Endometrial microvascular endothelial cells (primary cell): Measurements from ENCODE around the gene KCNAB2. TPM values are rescaled to one million over a fixed set of nuclear protein-coding genes. Genes with fewer than 3 reads are reported as not detected.

Experiments used
- in situ Hi-C: cut with HindIII; loops from 2 replicates; pipeline ENCODE4 v1.10.0; 2017; ENCODE audit warnings: low sequenced_read_pairs, low pct_unique_long_range_greater_than_20kb; ENCODE audit errors: inconsistent ontology term
- total RNA-seq: library from RNA; depleted of rRNA; stranded (reverse); fragments of >200 nt; gene quantifications from one replicate; pipeline ENCODE4 v1.2.3, GENCODE V29; 2015; ENCODE audit errors: inconsistent ontology term

The KCNAB2 gene
- total RNA-seq, 1 donor from 2014 or later: 4.2 TPM

DNA sequence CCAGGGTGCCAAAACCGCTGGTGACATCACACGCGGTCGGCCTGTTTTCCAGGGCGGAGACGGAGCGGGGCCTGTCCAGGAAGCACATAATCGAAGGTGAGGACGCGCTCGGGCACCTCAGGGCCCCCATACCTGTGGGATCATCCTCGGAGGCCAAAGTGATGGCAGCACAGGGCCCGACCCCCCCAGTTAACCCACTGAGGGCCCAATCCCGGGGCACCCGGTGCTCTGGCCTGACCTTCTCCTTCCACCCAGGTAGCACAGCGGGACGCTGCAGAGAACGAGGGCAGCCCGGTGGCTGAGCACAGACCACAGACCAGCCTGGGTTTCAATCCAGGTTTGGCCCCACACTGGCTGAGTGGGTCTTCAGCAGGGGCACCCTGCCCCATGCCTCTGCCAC is 43.3 kb downstream of the KCNAB2 start:
- in situ Hi-C loops: no loop called here

DNA sequence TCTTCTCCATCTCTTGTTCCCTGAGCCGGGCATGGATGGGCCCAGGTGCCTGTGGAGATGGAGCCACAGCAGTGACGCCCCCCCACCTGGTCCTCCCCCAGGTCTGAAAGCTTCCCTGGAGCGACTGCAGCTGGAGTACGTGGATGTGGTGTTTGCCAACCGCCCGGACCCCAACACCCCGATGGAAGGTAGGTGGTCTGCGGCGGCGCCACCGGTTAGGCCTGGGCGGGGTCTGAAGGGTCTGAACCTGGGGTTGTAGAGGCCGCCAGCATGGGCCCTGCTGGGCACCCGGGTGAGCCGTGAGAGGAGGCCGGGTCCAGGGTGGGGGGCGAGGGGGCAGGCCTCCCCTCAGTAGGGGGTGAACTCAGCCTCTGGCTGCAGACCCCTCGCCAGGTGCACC is 44.6 kb downstream of the KCNAB2 start:
- in situ Hi-C loops: no loop called here

DNA sequence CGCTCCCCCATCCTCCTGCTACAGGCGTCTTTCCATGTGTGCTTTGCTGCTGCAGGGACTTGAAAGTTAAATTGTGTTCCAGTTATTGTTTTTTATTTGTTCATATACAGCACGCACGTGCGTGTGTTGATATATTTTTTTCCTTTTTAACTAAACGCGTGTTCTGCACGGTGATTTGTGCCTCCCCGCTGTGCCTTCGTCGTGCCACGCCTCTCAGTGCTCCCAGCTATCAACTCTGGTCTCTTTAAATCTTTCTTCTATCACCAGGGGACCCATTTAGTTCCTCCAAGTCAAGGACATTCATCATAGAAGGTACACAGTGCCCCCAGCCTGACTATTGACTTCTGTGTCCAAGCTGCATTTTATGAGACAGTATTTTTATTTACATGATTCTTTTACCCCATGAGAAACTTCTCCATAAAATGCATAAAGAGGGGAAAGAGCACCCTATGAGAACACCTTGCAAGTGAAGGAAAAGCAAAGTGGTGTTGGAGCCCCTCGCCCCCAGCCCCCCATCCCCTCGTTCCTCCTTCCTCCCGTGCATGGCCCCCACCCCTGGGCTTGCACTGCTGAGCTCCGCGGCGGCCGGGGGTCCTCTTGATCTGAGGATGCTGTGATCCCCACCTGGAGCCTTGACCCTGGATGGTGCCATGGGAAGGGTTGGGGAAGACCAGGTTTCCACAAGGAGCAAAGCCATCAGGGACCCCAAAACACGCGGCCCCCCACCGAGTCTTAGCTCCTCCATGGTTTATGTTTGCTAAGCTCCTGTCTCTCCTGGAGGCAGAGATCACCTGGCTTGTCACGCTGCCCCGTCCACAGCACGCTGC is 45.5 kb downstream of the KCNAB2 start:
- in situ Hi-C loops: no loop called here

DNA sequence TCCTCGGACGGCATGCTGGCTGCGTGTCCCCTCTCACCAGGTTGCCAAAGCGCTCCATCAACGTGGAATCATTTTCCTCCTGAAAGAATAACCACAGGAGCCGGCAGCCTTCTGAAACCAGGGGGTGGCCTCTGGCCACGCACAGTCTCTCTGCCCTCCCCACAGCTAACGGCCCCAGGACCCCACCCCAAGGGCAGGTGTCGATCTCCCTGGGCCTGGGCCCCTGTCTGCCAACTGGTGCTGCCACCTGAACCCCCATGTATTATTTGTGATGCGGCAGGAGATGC is 46.1 kb downstream of the KCNAB2 start:
- in situ Hi-C loops: no loop called here

DNA sequence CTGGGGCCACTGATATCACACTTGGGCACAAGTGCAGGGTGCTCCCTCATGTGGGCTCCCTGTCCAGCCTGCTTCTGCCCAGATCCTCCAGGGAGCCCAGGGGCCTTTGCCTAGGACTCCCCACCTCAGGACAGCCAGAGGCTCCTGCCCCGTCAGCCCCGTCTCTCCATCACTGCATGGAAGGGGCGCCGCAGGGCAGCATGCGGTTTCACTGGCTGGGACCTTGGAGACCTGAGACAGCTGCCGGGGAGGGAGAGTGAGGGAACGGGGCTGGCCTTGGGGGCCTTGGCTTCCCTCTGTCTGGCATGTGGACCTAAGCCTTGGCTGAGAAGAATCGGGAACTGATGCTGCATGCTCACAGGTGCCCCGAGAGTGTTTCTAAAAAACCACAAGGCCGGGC is 46.5 kb downstream of the KCNAB2 start:
- in situ Hi-C loops: no loop called here

DNA sequence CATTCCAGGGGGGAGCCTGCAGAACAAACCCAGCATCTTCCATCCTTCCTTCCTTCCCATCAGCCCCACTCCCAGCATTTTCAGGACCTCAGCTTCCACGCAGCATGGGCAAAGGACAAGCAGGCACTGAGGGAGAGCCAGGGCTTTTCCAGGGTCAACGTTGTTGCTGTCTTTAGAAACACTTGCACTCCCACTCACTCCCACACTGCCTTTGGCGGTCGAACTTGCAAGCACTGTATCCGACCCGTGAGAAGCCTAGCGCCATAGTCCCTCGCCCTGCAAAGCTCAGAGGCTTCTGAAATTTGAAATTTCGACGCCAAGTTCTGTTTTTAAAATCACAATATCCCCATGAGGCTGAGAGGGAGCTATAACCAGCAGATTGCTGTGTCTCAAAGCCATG is 47.4 kb downstream of the KCNAB2 start:
- in situ Hi-C loops: no loop called here

DNA sequence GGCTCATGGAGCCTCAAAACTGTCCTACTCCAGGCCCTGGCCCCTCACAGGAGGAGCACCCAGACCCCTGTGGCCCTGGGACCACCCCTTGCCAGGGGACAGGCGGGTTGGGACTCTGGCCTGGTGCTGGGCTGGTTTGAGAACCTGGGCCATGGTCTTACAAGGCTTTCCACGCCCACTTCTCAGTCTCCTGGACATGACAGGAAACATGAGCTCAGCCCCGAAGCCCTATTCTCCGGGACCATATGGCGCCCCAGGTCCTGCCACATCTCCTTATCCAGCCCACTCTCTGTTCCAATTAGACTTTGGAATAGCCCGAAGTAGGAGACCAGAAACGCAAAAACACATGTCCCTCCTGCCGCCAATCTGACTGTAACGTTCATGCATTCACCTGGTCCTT is 47.9 kb downstream of the KCNAB2 start:
- in situ Hi-C loops: no loop called here

DNA sequence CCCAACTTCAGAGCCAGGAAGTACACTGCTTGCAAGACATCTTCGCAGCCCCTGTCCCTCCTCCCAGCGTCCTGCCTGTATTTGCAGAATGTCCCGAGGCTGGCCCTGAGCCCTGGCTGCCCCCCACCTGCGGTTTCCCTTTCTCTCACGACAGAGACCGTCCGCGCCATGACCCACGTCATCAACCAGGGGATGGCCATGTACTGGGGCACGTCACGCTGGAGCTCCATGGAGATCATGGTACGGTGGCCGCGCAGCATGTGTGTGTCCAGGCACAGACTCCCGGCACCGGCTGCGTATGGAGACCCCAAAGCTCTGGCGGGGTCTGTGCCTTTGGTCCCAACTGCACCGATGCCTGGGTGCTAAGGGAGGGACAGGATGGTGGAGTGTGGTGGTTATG is 48.6 kb downstream of the KCNAB2 start:
- in situ Hi-C loops: no loop called here

DNA sequence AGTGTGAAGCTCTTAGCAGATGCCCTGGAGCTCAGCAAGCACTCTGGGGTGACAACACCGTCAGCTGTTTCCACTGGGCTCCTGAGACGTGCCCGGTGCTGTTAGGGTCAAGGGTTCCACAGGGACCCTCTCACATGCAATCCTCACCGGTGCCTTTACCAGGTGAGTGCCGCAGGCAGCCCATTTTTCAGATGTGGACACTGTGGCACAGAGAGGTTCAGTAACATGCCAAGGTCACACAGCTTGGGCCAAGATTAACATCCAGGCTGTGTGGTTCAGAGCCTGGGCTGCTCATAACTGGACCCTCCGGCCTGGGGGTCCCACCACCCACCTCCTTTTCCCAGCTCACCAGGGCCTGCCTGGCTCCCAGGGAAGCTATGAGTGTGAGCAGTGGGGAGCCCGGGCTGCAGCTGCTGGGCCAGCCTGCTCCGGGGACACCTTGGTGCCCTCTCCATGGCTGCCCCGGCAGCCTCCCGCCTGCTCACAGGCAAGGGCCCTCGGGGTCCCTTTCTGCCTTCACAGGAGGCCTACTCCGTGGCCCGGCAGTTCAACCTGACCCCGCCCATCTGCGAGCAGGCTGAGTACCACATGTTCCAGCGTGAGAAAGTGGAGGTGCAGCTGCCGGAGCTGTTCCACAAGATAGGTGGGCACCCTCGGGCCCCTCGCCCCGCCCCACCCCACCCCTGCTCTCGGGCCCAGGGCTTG is 49.3 kb downstream of the KCNAB2 start:
- in situ Hi-C loops: no loop called here

DNA sequence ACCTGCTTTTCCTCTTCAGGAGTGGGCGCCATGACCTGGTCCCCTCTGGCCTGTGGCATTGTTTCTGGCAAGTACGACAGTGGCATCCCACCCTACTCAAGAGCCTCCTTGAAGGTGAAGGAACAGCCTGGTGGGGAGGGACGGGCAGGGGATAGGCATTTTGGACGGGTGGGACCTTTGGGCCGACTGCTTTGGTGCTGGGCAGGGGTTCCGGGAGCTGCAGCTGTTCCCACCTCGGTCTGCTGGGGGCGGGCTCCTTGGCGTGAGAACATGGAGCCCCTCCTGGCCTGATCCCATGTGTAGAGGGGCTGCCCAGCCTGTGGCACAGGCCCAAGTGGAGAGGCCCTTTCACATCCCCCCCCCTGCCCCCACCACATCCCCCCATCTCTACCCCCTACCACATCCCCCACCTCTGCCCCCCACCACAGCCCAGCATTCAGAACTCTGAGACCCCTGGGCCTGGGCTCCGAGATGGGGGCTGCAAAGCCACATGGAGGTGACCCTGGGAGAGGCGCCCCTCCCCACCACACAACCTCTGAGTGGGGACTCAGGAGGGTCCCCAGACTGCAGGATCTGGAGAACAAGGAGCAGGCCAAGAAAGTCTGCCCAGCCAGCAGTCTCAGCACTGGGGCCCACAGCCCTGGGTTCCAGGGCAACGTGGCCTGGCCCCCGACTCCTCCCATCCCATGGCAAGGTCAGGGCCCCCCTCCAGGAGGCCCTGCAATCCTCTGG is 50.0 kb downstream of the KCNAB2 start:
- in situ Hi-C loops: no loop called here

DNA sequence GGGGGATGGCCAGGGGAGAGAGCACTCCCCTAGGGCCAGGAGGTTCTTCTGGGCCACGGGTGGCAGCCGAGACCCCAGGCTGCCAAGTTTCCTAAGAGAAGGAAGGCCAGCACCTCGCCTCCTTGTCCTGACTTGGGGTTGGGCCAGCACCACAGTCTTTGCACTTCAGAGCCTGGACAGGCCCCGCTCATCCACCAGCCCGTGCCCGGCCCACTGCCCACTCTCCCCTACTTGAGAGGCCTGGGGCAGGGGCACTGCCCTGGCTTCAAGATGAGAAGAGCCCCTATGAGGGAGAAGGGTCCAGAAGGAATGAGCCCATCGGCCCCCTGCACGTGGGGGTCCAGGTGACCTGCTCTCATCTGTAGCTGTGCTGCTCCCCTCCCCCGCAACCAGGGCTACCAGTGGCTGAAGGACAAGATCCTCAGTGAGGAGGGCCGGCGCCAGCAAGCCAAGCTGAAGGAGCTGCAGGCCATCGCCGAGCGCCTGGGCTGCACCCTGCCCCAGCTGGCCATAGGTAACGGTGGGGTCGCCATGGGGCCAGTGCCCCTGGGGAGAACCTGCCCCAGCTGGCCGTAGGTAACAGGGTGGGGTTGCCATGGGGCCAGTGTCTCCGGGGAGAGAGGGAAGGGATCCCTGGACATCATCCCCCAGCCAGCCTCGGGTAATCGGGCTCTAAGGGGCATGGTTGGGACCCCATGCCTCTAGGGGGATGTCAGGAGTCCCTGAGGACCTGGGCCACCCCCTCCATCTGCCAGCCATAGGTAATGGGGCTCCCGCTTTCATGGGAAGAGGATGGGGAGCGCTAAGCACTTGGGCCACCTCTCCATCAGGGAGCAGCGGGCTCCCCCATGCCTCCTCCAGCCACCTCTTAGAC is 50.8 kb downstream of the KCNAB2 start:
- in situ Hi-C loops: no loop called here

DNA sequence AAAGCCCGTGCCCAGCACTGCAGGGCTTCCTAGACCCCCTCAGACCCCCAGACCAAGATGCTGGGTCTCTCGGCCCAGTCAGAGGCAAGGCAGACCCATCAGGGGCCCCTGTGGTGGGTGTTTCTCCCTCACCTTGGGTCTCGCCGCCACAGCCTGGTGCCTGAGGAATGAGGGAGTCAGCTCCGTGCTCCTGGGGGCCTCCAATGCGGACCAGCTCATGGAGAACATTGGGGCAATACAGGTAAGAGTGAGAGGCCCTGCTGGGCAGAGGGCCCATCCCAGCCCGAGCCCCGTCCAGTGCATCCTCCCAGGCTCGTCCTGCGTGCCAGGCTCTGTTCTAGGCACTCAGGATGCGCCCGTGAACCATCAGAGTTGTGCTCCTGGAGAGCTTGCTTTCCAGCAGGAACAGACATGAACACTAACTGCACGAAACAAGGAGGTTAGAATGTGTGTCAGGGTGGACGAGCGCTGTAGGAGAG is 51.5 kb downstream of the KCNAB2 start:
- in situ Hi-C loops: no loop called here

DNA sequence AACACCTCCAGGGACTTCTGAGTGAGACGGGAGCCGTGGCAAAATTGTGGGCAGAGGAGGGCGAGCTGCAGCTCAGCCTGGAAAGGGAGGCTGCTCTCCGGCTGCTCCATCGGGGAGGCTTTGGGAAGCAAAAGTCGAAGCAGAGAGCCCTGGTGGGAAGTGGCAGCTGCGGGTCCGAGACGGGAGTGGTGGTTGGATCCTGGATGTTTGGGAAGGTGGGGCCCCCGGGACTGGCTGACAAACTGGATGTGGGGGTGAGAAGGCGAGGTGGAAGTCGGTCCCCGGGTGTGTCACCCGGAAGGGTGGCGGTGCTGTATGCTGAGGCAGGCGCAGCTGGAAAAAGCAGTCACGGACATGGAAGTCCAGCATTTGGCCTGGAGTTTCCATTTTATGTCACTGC is 52.1 kb downstream of the KCNAB2 start:
- in situ Hi-C loops: no loop called here

DNA sequence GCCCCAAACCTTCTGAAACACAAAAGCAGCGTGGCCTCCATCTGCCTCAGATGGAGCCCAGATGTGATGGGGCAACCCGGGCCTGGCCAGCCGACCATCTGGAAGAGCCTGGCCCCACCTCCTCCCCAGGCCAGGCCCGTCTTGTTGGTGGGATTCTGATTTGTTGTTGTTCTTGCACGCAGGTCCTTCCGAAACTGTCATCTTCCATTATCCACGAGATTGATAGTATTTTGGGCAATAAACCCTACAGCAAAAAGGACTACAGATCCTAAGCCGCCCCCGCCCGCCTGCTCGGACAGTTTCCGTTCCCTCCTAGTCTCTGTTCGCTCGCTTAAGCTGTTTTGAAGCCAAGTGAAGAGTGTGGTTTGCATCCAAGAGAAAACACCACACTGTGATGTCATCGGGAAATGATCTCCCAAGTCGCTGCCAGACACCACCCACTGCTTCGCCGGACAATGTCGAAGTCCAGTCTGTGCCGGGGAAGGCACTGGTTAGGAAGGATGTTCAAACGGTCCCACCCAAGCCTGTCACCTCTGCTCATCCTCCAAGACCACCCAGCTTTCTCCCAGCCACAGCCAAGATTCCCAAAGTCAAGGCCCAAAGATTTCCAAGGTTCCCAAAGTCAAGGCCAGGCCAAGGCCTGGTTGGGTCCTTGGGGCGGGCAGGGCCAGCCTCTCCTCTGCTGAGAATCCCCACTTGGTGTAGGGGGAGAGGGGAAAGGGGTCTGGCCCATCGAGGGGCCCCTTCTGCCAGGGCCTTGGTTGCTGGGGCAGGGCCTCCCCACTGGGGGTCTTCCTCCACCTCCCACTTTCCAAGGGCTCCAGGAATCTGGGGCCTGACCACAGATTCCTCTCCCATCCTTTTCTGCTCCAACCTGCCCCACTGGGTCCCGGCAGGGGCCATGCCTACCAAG is 52.9 kb downstream of the KCNAB2 start:
- in situ Hi-C loops: no loop called here

DNA sequence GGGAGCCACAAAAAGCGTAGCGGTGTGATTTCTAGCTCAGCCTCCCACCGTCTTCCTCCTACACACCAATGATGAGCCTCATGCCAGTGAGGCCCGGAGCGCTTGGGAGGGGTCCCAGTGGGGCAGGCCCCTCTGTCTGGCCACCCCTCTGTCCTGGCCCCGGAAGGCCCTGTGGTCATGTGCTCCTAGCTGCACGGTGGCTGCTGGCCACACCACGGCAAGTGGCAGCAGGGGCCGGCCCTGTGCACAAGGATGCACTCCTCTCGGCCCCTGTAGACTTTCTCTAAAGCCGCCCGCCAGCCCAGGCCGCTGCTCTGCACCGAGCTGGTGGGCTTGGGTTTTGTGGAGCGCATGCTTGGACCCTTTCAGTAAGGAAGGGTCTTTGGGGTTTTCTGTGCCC is 53.6 kb downstream of the KCNAB2 start:
- in situ Hi-C loops: no loop called here

DNA sequence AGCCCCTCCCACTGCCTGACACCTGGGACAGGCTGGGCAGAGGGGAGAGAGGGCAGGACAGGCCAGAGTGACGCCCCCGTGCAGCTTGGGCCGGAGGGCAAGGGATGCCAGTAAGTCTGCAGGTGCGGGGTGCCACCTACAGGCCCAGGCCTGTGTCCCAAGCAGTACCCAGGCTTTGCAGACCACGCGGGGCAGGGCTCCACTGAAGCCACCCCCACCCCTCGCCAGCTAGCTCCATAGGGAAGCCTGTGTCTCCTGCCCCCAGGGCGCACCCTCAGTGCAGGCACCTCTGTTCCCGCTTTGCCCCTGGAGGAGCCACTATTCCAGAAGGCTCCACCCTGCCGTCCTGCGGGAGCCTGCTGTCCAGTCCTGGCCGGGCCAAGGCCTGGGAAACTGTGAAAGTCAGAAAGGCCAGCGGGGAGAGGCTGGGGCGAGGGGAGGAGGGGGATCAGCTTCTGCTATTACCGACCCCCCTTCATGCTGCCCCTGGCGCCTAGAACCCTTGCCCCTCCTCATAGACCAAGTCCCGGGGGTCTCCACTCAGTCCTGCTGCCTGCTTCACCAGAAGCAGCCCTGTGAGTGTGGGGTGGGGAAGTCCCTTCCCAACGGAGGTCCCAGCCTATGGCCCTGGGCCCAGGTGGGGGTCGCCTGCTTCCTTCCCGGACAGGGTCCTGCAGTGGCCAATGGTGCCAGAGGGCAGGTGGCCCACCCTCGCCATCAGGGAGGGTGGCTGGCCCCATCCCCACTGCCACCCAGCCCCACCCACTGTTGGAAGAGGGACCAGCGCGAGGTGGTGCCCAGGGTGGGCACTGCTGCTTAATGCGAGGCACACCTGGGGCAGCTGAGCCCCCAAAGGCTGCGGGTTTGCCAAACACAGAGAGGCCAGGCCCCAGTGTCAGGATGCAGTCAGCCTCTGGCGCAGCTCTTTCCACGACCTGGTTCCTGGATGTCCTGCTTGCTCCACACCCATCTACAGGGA is 54.4 kb downstream of the KCNAB2 start:
- in situ Hi-C loops: no loop called here
